Measurements from ENCODE around the gene ARL3. TPM values are rescaled to one million over a fixed set of nuclear protein-coding genes. Genes with fewer than 3 reads are reported as not detected.
A peak's percentile ranks its signal among the peaks of the same experiment; 100 is the strongest.

ARL3 gene
- total and polyA plus RNA-seq, 2 donors (not counting 1 experiment from before 2014, with no cell fraction given) = 10.6 to 22.9 TPM

DNA sequence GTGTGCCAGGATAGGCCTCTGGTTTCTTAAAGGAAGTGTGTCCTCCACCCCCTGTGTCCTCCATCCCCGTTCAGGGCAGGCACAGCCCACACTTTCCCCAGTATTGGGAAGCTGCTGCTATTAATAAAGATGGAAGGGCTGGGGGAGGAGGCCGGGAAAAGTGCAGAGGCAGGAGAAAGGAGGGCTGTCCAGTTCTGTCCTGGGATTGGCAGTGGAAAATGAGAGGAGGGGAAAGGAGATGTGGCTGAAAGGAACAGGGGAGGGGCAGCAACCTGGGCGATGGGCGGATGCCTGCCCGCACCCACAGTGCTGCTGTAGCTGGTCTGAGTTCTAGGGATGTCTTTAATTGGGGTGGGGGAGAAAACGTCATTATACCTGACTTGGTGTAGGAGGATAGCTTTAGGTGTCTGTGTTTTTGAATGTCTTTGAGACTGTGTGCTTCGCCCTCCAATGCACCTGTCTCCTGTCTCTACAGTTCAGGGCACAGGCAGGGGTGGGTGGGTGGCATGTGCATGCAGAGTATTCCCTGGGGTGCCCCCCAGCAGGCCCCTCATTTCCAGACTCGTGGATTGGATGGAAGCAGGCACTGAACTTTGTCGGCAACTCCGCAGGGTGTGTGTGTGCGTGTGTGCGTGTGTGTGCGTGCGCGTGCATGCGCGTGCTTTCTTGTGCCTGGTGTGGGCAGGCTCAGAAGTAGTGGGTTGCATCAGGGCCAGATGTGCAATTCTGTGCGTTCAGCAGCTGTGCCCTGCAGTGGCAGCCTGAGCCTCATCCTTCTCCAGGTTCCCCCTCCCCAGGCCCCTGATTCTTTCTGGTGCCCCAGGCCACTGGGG, 67.4 kb downstream of the ARL3 start:
- H3K36me3 ChIP-seq (ENCODE audit: control insufficient read depth, insufficient read depth, low read length) = peaks cover 11% of the 10 kb centered on the region
- H3K27me3 ChIP-seq (ENCODE audit: control insufficient read depth, insufficient read depth, low read length) = no peaks in the 10 kb centered on the region
- peak overlapping the region; percentile 81 to 98 (median 90) for H3K4me3 ChIP-seq (replicated peaks in 1 of 4; ENCODE audit: control extremely low read depth in 1 of 4, insufficient read depth in 1 of 4, low read depth in 3 of 4, low read length in 4 of 4)
- H3K9ac ChIP-seq (ENCODE audit: insufficient read depth, low read length) = peak overlapping the region; percentile 90
- H3K4me1 ChIP-seq (ENCODE audit: control insufficient read depth, extremely low read depth, insufficient read depth, low read length) = peaks cover 32% of the 10 kb centered on the region
- H3K79me2 ChIP-seq (ENCODE audit: control insufficient read depth, insufficient read depth, low read length) = peaks cover 71% of the 10 kb centered on the region
- H3K27ac ChIP-seq (ENCODE audit: insufficient read depth, low read length) = peak overlapping the region; percentile 94
- peaks cover 2% of the 10 kb centered on the region for H4K20me1 ChIP-seq (ENCODE audit: control insufficient read depth, extremely low read depth, insufficient read depth, low read length)
- H3K4me2 ChIP-seq (ENCODE audit: extremely low read depth, insufficient read depth, low read length) = peak overlapping the region; percentile 100
- TF ChIP-seq, protein P1, sequence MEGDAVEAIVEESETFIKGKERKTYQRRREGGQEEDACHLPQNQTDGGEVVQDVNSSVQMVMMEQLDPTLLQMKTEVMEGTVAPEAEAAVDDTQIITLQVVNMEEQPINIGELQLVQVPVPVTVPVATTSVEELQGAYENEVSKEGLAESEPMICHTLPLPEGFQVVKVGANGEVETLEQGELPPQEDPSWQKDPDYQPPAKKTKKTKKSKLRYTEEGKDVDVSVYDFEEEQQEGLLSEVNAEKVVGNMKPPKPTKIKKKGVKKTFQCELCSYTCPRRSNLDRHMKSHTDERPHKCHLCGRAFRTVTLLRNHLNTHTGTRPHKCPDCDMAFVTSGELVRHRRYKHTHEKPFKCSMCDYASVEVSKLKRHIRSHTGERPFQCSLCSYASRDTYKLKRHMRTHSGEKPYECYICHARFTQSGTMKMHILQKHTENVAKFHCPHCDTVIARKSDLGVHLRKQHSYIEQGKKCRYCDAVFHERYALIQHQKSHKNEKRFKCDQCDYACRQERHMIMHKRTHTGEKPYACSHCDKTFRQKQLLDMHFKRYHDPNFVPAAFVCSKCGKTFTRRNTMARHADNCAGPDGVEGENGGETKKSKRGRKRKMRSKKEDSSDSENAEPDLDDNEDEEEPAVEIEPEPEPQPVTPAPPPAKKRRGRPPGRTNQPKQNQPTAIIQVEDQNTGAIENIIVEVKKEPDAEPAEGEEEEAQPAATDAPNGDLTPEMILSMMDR (conservative IDR thresholded peaks at IDR 0.05 in 1 of 2, IDR thresholded peaks at IDR 0.05 in 1 of 2; ENCODE audit: low read depth in 1 of 2, low read length in 2 of 2) = no peak
- no peak for TF ChIP-seq EZH2 (IDR thresholded peaks at IDR 0.05; ENCODE audit: low read length, missing control alignments)
- peak in 1 of 2 donors; percentile 73 for DNase-seq (ENCODE audit: low read depth in 2 of 2)
- no peaks in the 10 kb centered on the region for H3K9me3 ChIP-seq (ENCODE audit: control insufficient read depth, insufficient read depth, low read depth, low read length)
- no peak overlapping the region for H2AFZ ChIP-seq (ENCODE audit: low read length)

DNA sequence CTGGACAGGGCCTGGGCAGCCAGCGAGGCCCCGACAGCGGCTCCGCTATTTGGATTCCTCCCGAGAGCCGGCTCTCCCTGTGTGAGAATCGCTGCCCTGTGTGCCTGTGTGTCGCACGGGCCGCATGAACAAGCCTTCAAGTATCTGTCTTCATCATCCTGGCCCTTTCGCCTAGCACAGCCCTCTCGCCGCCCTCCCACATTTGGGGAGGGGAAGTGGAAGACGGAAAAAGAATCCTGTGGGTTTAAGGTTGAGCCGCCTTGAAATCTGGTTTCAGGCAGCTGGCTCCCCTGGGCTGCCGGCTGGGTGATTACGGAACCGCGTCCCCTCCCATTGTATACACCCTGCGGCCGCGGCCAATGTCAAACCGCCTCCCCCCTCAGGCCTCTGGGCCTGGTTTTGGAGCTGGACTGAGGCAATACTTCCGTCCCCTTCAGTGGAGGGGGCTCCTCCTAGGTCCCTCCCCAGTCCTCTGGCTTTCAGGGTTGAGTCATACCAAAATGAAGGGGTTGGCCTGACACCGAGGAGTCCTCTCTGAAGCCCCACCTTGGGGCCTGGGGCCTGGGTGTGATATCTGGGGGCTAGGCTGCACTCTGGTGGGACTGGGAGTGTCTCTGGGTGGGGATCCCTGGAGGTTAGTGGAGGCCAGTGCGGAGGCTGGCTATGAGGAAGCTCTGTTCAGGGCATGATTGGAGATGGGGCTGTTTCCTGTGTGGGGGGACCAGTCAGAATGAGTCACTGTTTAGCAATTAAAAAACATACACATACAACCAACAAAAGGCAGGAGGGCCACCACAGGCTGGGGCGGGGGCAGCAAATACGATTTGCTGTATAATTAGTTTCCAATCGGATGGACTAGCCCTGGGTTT, 68.2 kb downstream of the ARL3 start:
- Histone ChIP-seq H3K4me1 (ENCODE audit: control insufficient read depth, extremely low read depth, insufficient read depth, low read length) (peaks cover 32% of the 10 kb centered on the region), H3K9ac (ENCODE audit: insufficient read depth, low read length) (peak overlapping the region; percentile 90), H3K27me3 (ENCODE audit: control insufficient read depth, insufficient read depth, low read length) (no peaks in the 10 kb centered on the region), H3K4me2 (ENCODE audit: extremely low read depth, insufficient read depth, low read length) (peak overlapping the region; percentile 100), H4K20me1 (ENCODE audit: control insufficient read depth, extremely low read depth, insufficient read depth, low read length) (peaks cover 2% of the 10 kb centered on the region), H3K4me3 (replicated peaks in 1 of 4; ENCODE audit: control extremely low read depth in 1 of 4, insufficient read depth in 1 of 4, low read depth in 3 of 4, low read length in 4 of 4) (peak overlapping the region; percentile 81 to 98 (median 90)), H3K27ac (ENCODE audit: insufficient read depth, low read length) (peak overlapping the region; percentile 94), H3K79me2 (ENCODE audit: control insufficient read depth, insufficient read depth, low read length) (peaks cover 63% of the 10 kb centered on the region), H3K9me3 (ENCODE audit: control insufficient read depth, insufficient read depth, low read depth, low read length) (no peaks in the 10 kb centered on the region), H3K36me3 (ENCODE audit: control insufficient read depth, insufficient read depth, low read length) (peaks cover 11% of the 10 kb centered on the region), H2AFZ (ENCODE audit: low read length) (no peak overlapping the region)
- DNase-seq (ENCODE audit: low read depth in 2 of 2) = peak; percentile 96 to 99
- no peak for TF ChIP-seq EZH2 (IDR thresholded peaks at IDR 0.05; ENCODE audit: low read length, missing control alignments)
- TF ChIP-seq, protein P1 (conservative IDR thresholded peaks at IDR 0.05 in 1 of 2, IDR thresholded peaks at IDR 0.05 in 1 of 2; ENCODE audit: low read depth in 1 of 2, low read length in 2 of 2) = peak in 1 of 2 donors; percentile 1

DNA sequence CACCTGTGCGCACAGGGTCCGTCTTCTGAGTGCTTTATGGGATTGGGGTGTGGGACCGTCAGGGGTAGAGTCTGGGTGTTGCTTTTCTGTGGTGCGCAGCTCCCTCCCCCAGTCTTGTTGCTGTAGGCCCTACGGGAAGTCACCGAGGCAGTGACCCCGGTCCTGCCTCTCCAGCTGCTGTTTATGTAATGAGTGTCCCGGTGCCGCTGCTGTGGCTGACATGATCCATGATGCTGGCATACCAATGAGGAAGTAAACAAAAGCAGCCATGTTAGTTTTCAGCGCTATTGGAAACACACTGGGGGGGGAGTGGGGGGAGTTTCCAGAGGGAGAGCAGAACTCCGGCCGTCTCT, 68.8 kb downstream of the ARL3 start:
- TF ChIP-seq, protein P1 (conservative IDR thresholded peaks at IDR 0.05 in 1 of 2, IDR thresholded peaks at IDR 0.05 in 1 of 2; ENCODE audit: low read depth in 1 of 2, low read length in 2 of 2) = no peak
- no peak for TF ChIP-seq EZH2 (IDR thresholded peaks at IDR 0.05; ENCODE audit: low read length, missing control alignments)
- peaks cover 28% of the 10 kb centered on the region for H3K4me1 ChIP-seq (ENCODE audit: control insufficient read depth, extremely low read depth, insufficient read depth, low read length)
- peak overlapping the region; percentile 81 to 98 (median 90) for H3K4me3 ChIP-seq (replicated peaks in 1 of 4; ENCODE audit: control extremely low read depth in 1 of 4, insufficient read depth in 1 of 4, low read depth in 3 of 4, low read length in 4 of 4)
- no peak overlapping the region for H2AFZ ChIP-seq (ENCODE audit: low read length)
- H3K4me2 ChIP-seq (ENCODE audit: extremely low read depth, insufficient read depth, low read length) = peak overlapping the region; percentile 79
- peaks cover 2% of the 10 kb centered on the region for H4K20me1 ChIP-seq (ENCODE audit: control insufficient read depth, extremely low read depth, insufficient read depth, low read length)
- H3K27me3 ChIP-seq (ENCODE audit: control insufficient read depth, insufficient read depth, low read length) = no peaks in the 10 kb centered on the region
- H3K79me2 ChIP-seq (ENCODE audit: control insufficient read depth, insufficient read depth, low read length) = peaks cover 57% of the 10 kb centered on the region
- H3K27ac ChIP-seq (ENCODE audit: insufficient read depth, low read length) = peak overlapping the region; percentile 94
- peak; percentile 67 to 85 for DNase-seq (ENCODE audit: low read depth in 2 of 2)
- no peaks in the 10 kb centered on the region for H3K9me3 ChIP-seq (ENCODE audit: control insufficient read depth, insufficient read depth, low read depth, low read length)
- H3K9ac ChIP-seq (ENCODE audit: insufficient read depth, low read length) = peak overlapping the region; percentile 90
- H3K36me3 ChIP-seq (ENCODE audit: control insufficient read depth, insufficient read depth, low read length) = peaks cover 11% of the 10 kb centered on the region
